HCT116 (cell line): ENCODE measurements around the gene FYCO1.

ENCODE experiments used
- CBX3 ChIP-seq: IDR thresholded peaks from 2 replicates; pipeline ENCODE4 v1.6.1; 2012; ENCODE audit warnings: low read depth
- CEBPB ChIP-seq: IDR thresholded peaks from 2 replicates; pipeline ENCODE4 v1.6.1; 2012; ENCODE audit warnings: low read depth
- CTCF ChIP-seq, 3 experiments: fragments of 200-600 bp in 1 of 3; sonication (generic) in 1 of 3; IDR thresholded peaks in 2 of 3; conservative IDR thresholded peaks in 1 of 3; 2 replicates each; pipeline ENCODE4 v1.5.1; 2012 to 2017; ENCODE audit warnings: low read depth in 2 of 3, low read length in 2 of 3, antibody characterized with exemption in 1 of 3, borderline replicate concordance in 1 of 3, control low read depth in 1 of 3, mild to moderate bottlenecking in 1 of 3, mixed read lengths in 1 of 3, mixed run types in 1 of 3, moderate library complexity in 1 of 3; ENCODE audit not compliant: insufficient read depth in 1 of 3
- EGR1 ChIP-seq: IDR thresholded peaks from 2 replicates; pipeline ENCODE4 v1.6.1; 2012; ENCODE audit warnings: low read depth
- ELF1 ChIP-seq: IDR thresholded peaks from 2 replicates; pipeline ENCODE4 v1.6.1; 2012; ENCODE audit warnings: low read depth, borderline replicate concordance
- EZH2 ChIP-seq: fragments of 200-600 bp; sonication (generic); IDR thresholded peaks from 2 replicates; pipeline ENCODE4 v1.6.1; 2017; ENCODE audit warnings: antibody characterized with exemption, mixed run types
- FOSL1 ChIP-seq: IDR thresholded peaks from 2 replicates; pipeline ENCODE4 v1.6.1; 2012; ENCODE audit warnings: low read depth
- MAX ChIP-seq: IDR thresholded peaks from 2 replicates; pipeline ENCODE4 v1.6.1; 2012
- POLR2A ChIP-seq: IDR thresholded peaks from 2 replicates; pipeline ENCODE4 v1.7.0; 2011; ENCODE audit warnings: borderline replicate concordance; ENCODE audit not compliant: insufficient read depth, insufficient read length; ENCODE audit errors: extremely low read depth
- POLR2AphosphoS5 ChIP-seq: IDR thresholded peaks from 2 replicates; pipeline ENCODE4 v1.6.1; 2011; ENCODE audit warnings: mild to moderate bottlenecking, low read depth, low read length, moderate library complexity
- SIN3A ChIP-seq: IDR thresholded peaks from 2 replicates; pipeline ENCODE4 v1.6.1; 2012; ENCODE audit warnings: low read depth
- SP1 ChIP-seq: IDR thresholded peaks from 2 replicates; pipeline ENCODE4 v1.6.1; 2012; ENCODE audit warnings: low read depth
- YY1 ChIP-seq: IDR thresholded peaks from 2 replicates; pipeline ENCODE4 v1.6.1; 2011; ENCODE audit warnings: low read length, low read depth, moderate library complexity, mild to moderate bottlenecking; ENCODE audit not compliant: insufficient replicate concordance; ENCODE audit errors: extremely low read depth
- ZFX ChIP-seq: fragments of 450-650 bp; IDR thresholded peaks from 2 replicates; pipeline ENCODE4 v1.6.1; 2017

DNA sequence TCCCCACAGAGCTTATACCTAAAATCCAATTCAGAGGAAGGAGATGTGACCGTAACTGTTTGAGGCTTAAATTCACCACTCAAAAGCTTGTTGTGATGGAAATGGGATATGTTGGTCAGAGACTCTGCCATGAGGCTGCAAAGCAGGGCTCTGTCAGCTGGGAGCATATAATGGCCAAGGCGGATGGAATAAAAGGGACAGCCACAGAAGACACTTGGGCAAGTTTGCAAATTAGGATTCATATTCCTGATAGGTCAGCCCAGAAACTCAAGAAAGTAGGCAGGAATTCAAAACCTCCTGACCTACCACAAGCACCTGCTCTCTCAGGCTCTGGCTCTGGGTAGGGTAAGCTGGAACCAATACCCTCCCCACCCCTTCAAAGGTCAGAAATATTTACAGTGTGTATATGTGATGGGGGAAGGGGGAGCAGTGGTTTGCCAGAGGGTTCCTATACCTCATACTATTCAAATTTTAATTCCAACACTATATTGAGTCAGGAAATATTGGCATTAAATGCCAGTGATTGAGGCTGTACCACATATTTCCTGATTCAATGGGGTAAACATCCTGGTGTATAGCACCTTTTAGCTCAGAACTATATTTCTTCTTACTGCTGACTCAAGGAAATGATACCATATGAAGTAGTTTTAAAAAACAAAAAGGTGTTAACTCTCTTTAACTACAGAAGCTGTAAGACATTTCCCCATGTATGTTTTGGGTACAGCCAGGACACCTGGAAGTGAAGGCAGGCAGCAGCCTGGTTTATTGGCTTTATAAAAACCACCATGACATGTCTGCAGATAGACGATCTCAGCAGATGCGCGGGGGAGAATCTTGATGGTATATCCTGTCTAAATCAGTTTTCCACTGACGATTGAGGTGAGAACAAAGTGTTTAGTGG is 19.2 kb downstream of the FYCO1 start:
- no peak for TF ChIP-seq CTCF (IDR thresholded peaks at IDR 0.05 in 2 of 3, conservative IDR thresholded peaks at IDR 0.05 in 1 of 3; ENCODE audit: borderline replicate concordance in 1 of 3, insufficient read depth in 1 of 3, low read depth in 2 of 3, low read length in 2 of 3)
- TF ChIP-seq POLR2A, result no peak
- no peak for TF ChIP-seq SIN3A
- no peak for TF ChIP-seq FOSL1
- TF ChIP-seq POLR2AphosphoS5, result no peak
- TF ChIP-seq CEBPB, result no peak
- TF ChIP-seq YY1, result no peak
- TF ChIP-seq ZFX, result no peak
- no peak for TF ChIP-seq MAX
- no peak for TF ChIP-seq ELF1
- TF ChIP-seq EZH2, result no peak
- TF ChIP-seq EGR1, result no peak
- no peak for TF ChIP-seq SP1
- TF ChIP-seq CBX3, result no peak
